H1 (cell line): ENCODE data around the gene MUC5B. TPM values are rescaled to one million over a fixed set of nuclear protein-coding genes. Genes with fewer than 3 reads are reported as not detected.

Source experiments
- CTCF ChIA-PET: fragments of 300-600 bp; sonication (Branson Sonifier 250); formaldehyde crosslinking; loops from one replicate; lab custom pipeline; 2021; ENCODE audit not compliant: partially characterized antibody; lab: Charles Lee
- POLR2A ChIA-PET: fragments of 300-600 bp; sonication (Branson Sonifier 250); formaldehyde crosslinking; loops from one replicate; lab custom pipeline; 2021; ENCODE audit warnings: inconsistent platforms; ENCODE audit not compliant: partially characterized antibody; lab: Charles Lee
- DNase-seq, 2 experiments: peaks; one replicate each; pipeline versions ENCODE4 v3.0.0 to v3.0.0-alpha.2; 2010 to 2022; ENCODE audit warnings: low spot score in 2 of 2, low read depth in 1 of 2, mixed read lengths in 1 of 2
- FAIRE-seq: peaks from 2 replicates; lab custom pipeline; 2011; peaks lifted over from hg19 to GRCh38; lab: Jason Lieb, UNC
- H2AFZ ChIP-seq: 2 replicates; pipeline ENCODE4 v1.8.1; 2012; ENCODE audit warnings: low read length, inconsistent platforms
- H2AK5ac ChIP-seq: 2 replicates; pipeline ENCODE4 v1.6.1; 2013; ENCODE audit warnings: low read depth, low read length
- H2BK120ac ChIP-seq: replicated peaks from 2 replicates; pipeline ENCODE3; 2013; ENCODE audit warnings: low read depth, low read length, inconsistent platforms
- H2BK12ac ChIP-seq: 2 replicates; pipeline ENCODE4 v1.6.1; 2013; ENCODE audit warnings: low read depth, low read length
- H2BK15ac ChIP-seq: 2 replicates; pipeline ENCODE4 v1.6.1; 2013; ENCODE audit warnings: low read length
- H2BK20ac ChIP-seq: 2 replicates; pipeline ENCODE4 v1.6.1; 2013; ENCODE audit warnings: low read length
- H2BK5ac ChIP-seq: 2 replicates; pipeline ENCODE4 v1.6.1; 2013; ENCODE audit warnings: low read depth, low read length
- H3K14ac ChIP-seq: 2 replicates; pipeline ENCODE4 v1.6.1; 2013; ENCODE audit warnings: inconsistent platforms; ENCODE audit not compliant: insufficient read length
- H3K18ac ChIP-seq: 2 replicates; pipeline ENCODE4 v1.6.1; 2013; ENCODE audit warnings: low read length; ENCODE audit errors: extremely low read depth
- H3K23ac ChIP-seq: 2 replicates; pipeline ENCODE4 v1.6.1; 2013; ENCODE audit warnings: inconsistent platforms; ENCODE audit not compliant: insufficient read length
- H3K23me2 ChIP-seq: 2 replicates; pipeline ENCODE4 v1.6.1; 2013; ENCODE audit warnings: low read depth, low read length
- H3K27ac ChIP-seq: 2 replicates; pipeline ENCODE4 v1.6.1; 2011; ENCODE audit warnings: low read depth, low read length, inconsistent platforms
- H3K27me3 ChIP-seq, 4 experiments: replicated peaks in 1 of 4; 1 replicate in 1 of 4; 2 replicates in 3 of 4; pipeline versions ENCODE4 v1.6.1 to v1.8.1; 2011 to 2013; ENCODE audit warnings: low read length in 3 of 4, mild to moderate bottlenecking in 3 of 4, inconsistent platforms in 2 of 4, mixed read lengths in 2 of 4, moderate library complexity in 1 of 4; ENCODE audit not compliant: control insufficient read depth in 3 of 4, insufficient read depth in 3 of 4; ENCODE audit errors: extremely low read depth in 1 of 4
- H3K36me3 ChIP-seq, 4 experiments: 2 replicates each; pipeline versions ENCODE4 v1.6.1 to v1.8.1; 2011 to 2013; ENCODE audit warnings: mild to moderate bottlenecking in 4 of 4, low read length in 3 of 4, moderate library complexity in 2 of 4, control low read depth in 1 of 4, inconsistent platforms in 1 of 4; ENCODE audit not compliant: insufficient read depth in 4 of 4, control insufficient read depth in 2 of 4
- H3K4ac ChIP-seq: replicated peaks from 2 replicates; pipeline ENCODE3; 2013; ENCODE audit warnings: low read length, low read depth, mixed read lengths, inconsistent platforms; ENCODE audit not compliant: insufficient read length
- H3K4me1 ChIP-seq, 4 experiments: replicated peaks in 1 of 4; 1 replicate in 1 of 4; 2 replicates in 3 of 4; pipeline versions ENCODE4 v1.6.1 to v1.8.1; 2011 to 2013; ENCODE audit warnings: low read length in 3 of 4, inconsistent platforms in 2 of 4, mixed read lengths in 1 of 4; ENCODE audit not compliant: insufficient read depth in 4 of 4, control insufficient read depth in 3 of 4
- H3K4me2 ChIP-seq, 2 experiments: 2 replicates each; pipeline versions ENCODE4 v1.6.1 to v1.8.1; 2011 to 2013; ENCODE audit warnings: low read depth in 2 of 2, low read length in 2 of 2, control low read depth in 1 of 2, inconsistent platforms in 1 of 2, mild to moderate bottlenecking in 1 of 2; ENCODE audit not compliant: insufficient read depth in 1 of 2
- H3K4me3 ChIP-seq, 4 experiments: fragments of 200-600, 300-600 bp in 1 of 4; sonication (generic), shearing (Covaris generic), sonication (Bioruptor Twin) in 1 of 4; 2 replicates each; pipeline versions ENCODE4 v1.5.1 to v1.8.1; 2011 to 2016; ENCODE audit warnings: low read length in 4 of 4, low read depth in 3 of 4, control low read depth in 2 of 4, inconsistent platforms in 2 of 4, mild to moderate bottlenecking in 2 of 4, mixed read lengths in 1 of 4, moderate library complexity in 1 of 4; ENCODE audit not compliant: insufficient read depth in 2 of 4; ENCODE audit errors: extremely low read depth in 1 of 4
- H3K56ac ChIP-seq: replicated peaks from 2 replicates; pipeline ENCODE3; 2013; ENCODE audit warnings: low read depth, mild to moderate bottlenecking, mixed read lengths, low read length, inconsistent platforms; ENCODE audit not compliant: insufficient read length
- H3K79me1 ChIP-seq: 2 replicates; pipeline ENCODE4 v1.6.1; 2013; ENCODE audit warnings: low read depth, low read length, control low read depth
- H3K79me2 ChIP-seq, 2 experiments: 2 replicates each; pipeline versions ENCODE4 v1.6.1 to v1.8.1; 2012 to 2013; ENCODE audit warnings: low read length in 2 of 2, mild to moderate bottlenecking in 2 of 2, inconsistent platforms in 1 of 2; ENCODE audit not compliant: insufficient read depth in 2 of 2, control insufficient read depth in 1 of 2
- H3K9ac ChIP-seq, 4 experiments: replicated peaks in 1 of 4; 1 replicate in 1 of 4; 2 replicates in 3 of 4; pipeline versions ENCODE4 v1.6.1 to v1.8.1; 2011 to 2013; ENCODE audit warnings: low read depth in 3 of 4, low read length in 3 of 4, control low read depth in 2 of 4, mild to moderate bottlenecking in 2 of 4, moderate library complexity in 2 of 4, inconsistent platforms in 1 of 4; ENCODE audit errors: extremely low read depth in 1 of 4
- H3K9me3 ChIP-seq, 2 experiments: 2 replicates each; pipeline versions ENCODE4 v1.6.1 to v1.8.1; 2012 to 2013; ENCODE audit warnings: mild to moderate bottlenecking in 2 of 2, moderate library complexity in 2 of 2, control low read depth in 1 of 2, inconsistent platforms in 1 of 2, low read depth in 1 of 2, low read length in 1 of 2, mixed read lengths in 1 of 2; ENCODE audit not compliant: insufficient read depth in 2 of 2
- H4K20me1 ChIP-seq, 2 experiments: replicated peaks in 1 of 2; 2 replicates each; pipeline versions ENCODE3 to v1.8.1; 2011 to 2013; ENCODE audit warnings: inconsistent platforms in 2 of 2, low read length in 2 of 2, mild to moderate bottlenecking in 1 of 2; ENCODE audit not compliant: insufficient read depth in 2 of 2, control insufficient read depth in 1 of 2
- H4K5ac ChIP-seq: 2 replicates; pipeline ENCODE4 v1.6.1; 2013; ENCODE audit warnings: low read length, low read depth, mixed read lengths, inconsistent platforms; ENCODE audit not compliant: insufficient read length
- H4K8ac ChIP-seq: 2 replicates; pipeline ENCODE4 v1.8.0; 2013; ENCODE audit warnings: mild to moderate bottlenecking, moderate library complexity, low read length, inconsistent platforms; ENCODE audit not compliant: insufficient read depth; ENCODE audit errors: extremely low read depth
- H4K91ac ChIP-seq: replicated peaks from 2 replicates; pipeline ENCODE3; 2013; ENCODE audit warnings: low read length, mixed read lengths, inconsistent platforms; ENCODE audit not compliant: insufficient read length
- CBX5 ChIP-seq: fragments of 300-800, 300-1000 bp; sonication (generic); IDR thresholded peaks from 2 replicates; pipeline ENCODE4 v1.7.1; 2016; ENCODE audit warnings: antibody characterized with exemption, low read length, low read depth
- EP300 ChIP-seq, 2 experiments: IDR thresholded peaks; 1 replicate in 1 of 2; 2 replicates in 1 of 2; pipeline ENCODE4 v1.6.1; 2011 to 2012; ENCODE audit warnings: low read depth in 2 of 2, low read length in 2 of 2, mild to moderate bottlenecking in 2 of 2, borderline replicate concordance in 1 of 2, inconsistent platforms in 1 of 2, moderate library complexity in 1 of 2
- POLR2A ChIP-seq, 2 experiments: IDR thresholded peaks; 1 replicate in 1 of 2; 2 replicates in 1 of 2; pipeline ENCODE4 v1.6.1; 2011; ENCODE audit warnings: low read depth in 2 of 2, low read length in 2 of 2, mild to moderate bottlenecking in 2 of 2; ENCODE audit errors: control extremely low read depth in 1 of 2
- WGBS, 2 experiments: shearing (Covaris generic) in 1 of 2; methylation state at CpG; one replicate each; pipeline versions ENCODE4 v1.1.6 to v1.1.7; 2013 to 2015; ENCODE audit warnings: low lambda C conversion rate in 2 of 2, mixed read lengths in 2 of 2, inconsistent platforms in 1 of 2, low coverage in 1 of 2, missing lambda C conversion rate in 1 of 2; ENCODE audit not compliant: insufficient replicate concordance in 2 of 2, insufficient coverage in 1 of 2, insufficient read length in 1 of 2; ENCODE audit errors: extremely low coverage in 1 of 2, missing lambda C conversion rate in 1 of 2; 5-methylcytosine and 5-hydroxymethylcytosine counted together
- polyA plus RNA-seq, 7 experiments: library from polyadenylated mRNA; depleted of rRNA in 3 of 7; stranded (reverse) in 5 of 7; unstranded in 2 of 7; fragments of >200 nt in 5 of 7; fragments of 200-250 nt in 2 of 7; gene quantifications; 1 replicate in 5 of 7; 2 replicates in 1 of 7; 4 replicates in 1 of 7; pipeline versions ENCODE4 v1.2.1 to v1.2.3, GENCODE V29; 2011 to 2013; ENCODE audit warnings: missing spikeins in 2 of 7, mixed read lengths in 2 of 7
- total RNA-seq: library from RNA; stranded (reverse); fragmentation: NEBNext Ultra II Directional; extraction: Animal tissue kit (Norgen Biotek cat#: 25700); gene quantifications from 2 replicates; pipeline ENCODE4 v1.2.1, GENCODE V29; 2021

Gene MUC5B
- total and polyA plus RNA-seq, 2 of the 8 experiments (the other 6 are each of a cell fraction or from before 2014, with no cell fraction given), result 0.02 to 0.03 TPM

DNA sequence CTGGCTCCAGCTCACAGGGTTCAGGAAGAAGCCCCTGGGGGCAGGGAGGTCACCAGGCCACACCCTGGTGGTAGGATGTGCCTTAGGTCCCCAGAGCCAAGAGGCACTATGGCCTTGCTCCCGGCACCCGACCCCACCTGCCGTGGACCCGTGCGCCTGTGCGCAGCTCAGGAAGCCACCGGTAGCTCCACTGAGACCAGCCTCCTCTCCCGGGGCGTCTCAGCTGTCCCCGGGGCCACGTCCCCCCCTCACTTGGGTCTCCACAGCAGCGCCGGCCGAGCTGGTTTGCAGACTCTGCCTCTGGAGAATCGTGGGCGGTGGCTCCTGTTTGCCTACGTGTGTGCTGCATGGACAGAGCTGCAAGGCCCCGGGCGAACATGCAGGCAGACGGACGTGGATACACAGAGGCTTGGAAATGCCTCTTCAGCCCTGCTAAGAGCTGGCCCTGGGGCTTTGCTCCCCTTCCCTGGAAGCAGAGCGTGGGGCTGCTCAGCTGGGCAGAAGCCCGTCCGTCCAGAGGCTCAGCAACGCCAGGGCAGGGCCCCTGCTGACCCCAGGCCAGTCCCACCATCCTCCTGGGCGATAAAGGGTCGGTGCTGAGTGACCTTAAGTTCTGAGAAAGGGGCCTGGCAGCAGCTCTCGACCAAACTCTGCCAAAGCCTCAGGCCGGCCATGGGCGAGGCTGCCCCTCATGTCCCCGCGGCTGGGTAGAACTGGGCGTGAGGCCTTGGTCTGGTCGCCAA lies 15.3 kb upstream of the MUC5B start:
- no peak overlapping the region for H3K4ac ChIP-seq
- H3K56ac ChIP-seq, result no peak overlapping the region
- no peaks in the 10 kb centered on the region for H4K20me1 ChIP-seq
- TF ChIP-seq CBX5 (no peak), POLR2A (IDR thresholded peaks at IDR 0.05; ENCODE audit: control extremely low read depth in 1 of 2, low read depth in 2 of 2, low read length in 2 of 2) (no peak), EP300 (IDR thresholded peaks at IDR 0.05; ENCODE audit: borderline replicate concordance in 1 of 2, low read depth in 2 of 2, low read length in 2 of 2) (no peak)
- no peaks in the 10 kb centered on the region; a peak in 1 of 7 replicates for H3K4me1 ChIP-seq
- H2BK20ac ChIP-seq, result no peak overlapping the region
- H2BK5ac ChIP-seq, result no peak overlapping the region
- no peak overlapping the region for H3K18ac ChIP-seq
- no peaks in the 10 kb centered on the region for H3K27me3 ChIP-seq
- no peak overlapping the region for H2BK12ac ChIP-seq
- H3K79me2 ChIP-seq, result no peaks in the 10 kb centered on the region
- H4K8ac ChIP-seq, result no peak overlapping the region
- H3K79me1 ChIP-seq, result no peaks in the 10 kb centered on the region
- H2BK120ac ChIP-seq, result no peak overlapping the region
- no peak overlapping the region for H2AK5ac ChIP-seq
- no peak overlapping the region for H4K5ac ChIP-seq
- H3K23ac ChIP-seq, result no peak overlapping the region
- no peak overlapping the region for H3K27ac ChIP-seq
- no peak overlapping the region for H3K4me2 ChIP-seq
- no peak overlapping the region for H3K9ac ChIP-seq
- no peak overlapping the region for H3K4me3 ChIP-seq
- DNase-seq (no peak), FAIRE-seq (no peak)
- WGBS, 2 experiments, result 90% methylated on average over 13 of the region's 34 CpGs; no CpG with 5 or more reads in 1 of the 2 experiments
- ChIA-PET CTCF (interaction anchor here (0.5 to 0.6 kb wide), 2 partner anchors 9 to 427 kb away, joined by 3 read pairs; no protein-coding TSS in a partner anchor), POLR2A (no interaction called here)
- no peak overlapping the region for H3K14ac ChIP-seq
- H3K9me3 ChIP-seq, result peaks cover 20 to 36% of the 10 kb centered on the region in 2 experiments
- H4K91ac ChIP-seq, result no peak overlapping the region
- H3K23me2 ChIP-seq, result no peaks in the 10 kb centered on the region
- H2BK15ac ChIP-seq, result no peak overlapping the region
- H2AFZ ChIP-seq, result no peak overlapping the region
- no peaks in the 10 kb centered on the region for H3K36me3 ChIP-seq
